H9 (cell line): ENCODE measurements around the gene ARHGEF1. TPM values are rescaled to one million over a fixed set of nuclear protein-coding genes. Genes with fewer than 3 reads are reported as not detected.

Experiments used
- DNase-seq: peaks from one replicate; pipeline ENCODE4 v3.0.0-alpha.2; 2017
- H2AFZ ChIP-seq: one replicate; pipeline ENCODE4 v1.6.1; 2013; ENCODE audit warnings: mild to moderate bottlenecking, low read length, control low read depth, moderate library complexity
- H2AK5ac ChIP-seq: 2 replicates; pipeline ENCODE4 v1.6.1; 2013; ENCODE audit warnings: low read length, control low read depth, mixed read lengths; ENCODE audit not compliant: insufficient read length
- H2BK120ac ChIP-seq: one replicate; pipeline ENCODE4 v1.6.1; 2013; ENCODE audit warnings: low read depth, mild to moderate bottlenecking, low read length, control low read depth, inconsistent platforms; ENCODE audit not compliant: poor library complexity, severe bottlenecking
- H2BK12ac ChIP-seq: 2 replicates; pipeline ENCODE4 v1.6.1; 2013; ENCODE audit warnings: low read length, control low read depth, mixed read lengths, low read depth; ENCODE audit not compliant: insufficient read length
- H2BK15ac ChIP-seq: 2 replicates; pipeline ENCODE4 v1.6.1; 2013; ENCODE audit warnings: low read depth, low read length, control low read depth
- H2BK20ac ChIP-seq: one replicate; pipeline ENCODE4 v1.6.1; 2013; ENCODE audit warnings: low read depth, mild to moderate bottlenecking, low read length, control low read depth, inconsistent platforms; ENCODE audit not compliant: poor library complexity, severe bottlenecking
- H2BK5ac ChIP-seq: 2 replicates; pipeline ENCODE4 v1.6.1; 2013; ENCODE audit warnings: low read length, control low read depth, mixed read lengths; ENCODE audit not compliant: insufficient read length
- H3K14ac ChIP-seq: 2 replicates; pipeline ENCODE4 v1.6.1; 2013; ENCODE audit warnings: low read length, control low read depth; ENCODE audit not compliant: insufficient read depth
- H3K18ac ChIP-seq: 2 replicates; pipeline ENCODE4 v1.6.1; 2013; ENCODE audit warnings: low read depth, mild to moderate bottlenecking, mixed read lengths, low read length, control low read depth; ENCODE audit not compliant: insufficient read length
- H3K23ac ChIP-seq: 2 replicates; pipeline ENCODE4 v1.6.1; 2013; ENCODE audit warnings: low read length, control low read depth, mixed read lengths, low read depth; ENCODE audit not compliant: insufficient read length
- H3K23me2 ChIP-seq: 2 replicates; pipeline ENCODE4 v1.6.1; 2013; ENCODE audit warnings: low read depth, mild to moderate bottlenecking, mixed read lengths, low read length, control low read depth; ENCODE audit not compliant: insufficient read length, poor library complexity, severe bottlenecking
- H3K27ac ChIP-seq: 2 replicates; pipeline ENCODE4 v1.5.1; 2013; ENCODE audit warnings: low read length, control low read depth, mixed read lengths, low read depth; ENCODE audit not compliant: insufficient read length
- H3K27me3 ChIP-seq: 2 replicates; pipeline ENCODE4 v1.6.1; 2013; ENCODE audit warnings: low read length, control low read depth, inconsistent platforms; ENCODE audit not compliant: insufficient read depth
- H3K4ac ChIP-seq: 2 replicates; pipeline ENCODE4 v1.6.1; 2013; ENCODE audit warnings: low read depth, mild to moderate bottlenecking, control low read depth, inconsistent platforms, low read length, moderate library complexity
- H3K4me1 ChIP-seq: 2 replicates; pipeline ENCODE4 v1.6.1; 2013; ENCODE audit warnings: low read length, control low read depth, inconsistent platforms; ENCODE audit not compliant: insufficient read depth
- H3K4me2 ChIP-seq: 2 replicates; pipeline ENCODE4 v1.6.1; 2013; ENCODE audit warnings: low read length, control low read depth, mixed read lengths; ENCODE audit not compliant: insufficient read length, insufficient read depth
- H3K56ac ChIP-seq: 2 replicates; pipeline ENCODE4 v1.6.1; 2013; ENCODE audit warnings: low read depth, mild to moderate bottlenecking, mixed read lengths, low read length, control low read depth; ENCODE audit not compliant: insufficient read length
- H3K79me1 ChIP-seq: 2 replicates; pipeline ENCODE4 v1.6.1; 2013; ENCODE audit warnings: low read depth, mild to moderate bottlenecking, moderate library complexity, low read length, control low read depth, inconsistent platforms; ENCODE audit not compliant: insufficient read depth, poor library complexity, severe bottlenecking
- H3K79me2 ChIP-seq: 2 replicates; pipeline ENCODE4 v1.6.1; 2013; ENCODE audit warnings: low read length, control low read depth, inconsistent platforms; ENCODE audit not compliant: insufficient read depth
- H3K9ac ChIP-seq: 2 replicates; pipeline ENCODE4 v1.6.1; 2013; ENCODE audit warnings: low read length, control low read depth, mixed read lengths; ENCODE audit not compliant: insufficient read length; ENCODE audit errors: extremely low read depth
- H3K9me3 ChIP-seq: one replicate; pipeline ENCODE4 v1.6.1; 2013; ENCODE audit warnings: low read depth, low read length, inconsistent platforms; ENCODE audit not compliant: control insufficient read depth
- H3T11ph ChIP-seq: one replicate; pipeline ENCODE4 v1.6.1; 2013; ENCODE audit warnings: mild to moderate bottlenecking, low read length, control low read depth, inconsistent platforms
- H4K20me1 ChIP-seq: one replicate; pipeline ENCODE4 v1.6.1; 2013; ENCODE audit not compliant: control insufficient read depth, insufficient read length, insufficient read depth
- H4K5ac ChIP-seq: 2 replicates; pipeline ENCODE4 v1.6.1; 2013; ENCODE audit warnings: low read depth, mild to moderate bottlenecking, mixed read lengths, low read length, control low read depth; ENCODE audit not compliant: insufficient read length
- H4K8ac ChIP-seq: replicated peaks from 2 replicates; pipeline ENCODE4 v1.6.1; 2013; ENCODE audit warnings: low read length, control low read depth, mixed read lengths, low read depth; ENCODE audit not compliant: insufficient read length
- H4K91ac ChIP-seq: 2 replicates; pipeline ENCODE4 v1.6.1; 2013; ENCODE audit warnings: low read depth, mild to moderate bottlenecking, moderate library complexity, mixed read lengths, low read length, control low read depth; ENCODE audit not compliant: insufficient read length
- H3K27ac Mint-ChIP-seq, 3 experiments: 2 replicates in 2 of 3; 3 replicates in 1 of 3; pipeline ENCODE4 v1.8.0; 2020 to 2021; ENCODE audit warnings: mixed read lengths in 3 of 3, mild to moderate bottlenecking in 1 of 3, moderate library complexity in 1 of 3
- H3K27me3 Mint-ChIP-seq: 2 replicates; pipeline ENCODE4 v1.8.0; 2021; ENCODE audit warnings: low read depth, mild to moderate bottlenecking, moderate library complexity, mixed read lengths
- H3K36me3 Mint-ChIP-seq, 3 experiments: 2 replicates in 2 of 3; 3 replicates in 1 of 3; pipeline ENCODE4 v1.8.0; 2020 to 2021; ENCODE audit warnings: low read depth in 3 of 3, mixed read lengths in 3 of 3; ENCODE audit not compliant: insufficient read depth in 1 of 3
- H3K4me1 Mint-ChIP-seq, 2 experiments: 2 replicates each; pipeline ENCODE4 v1.8.0; 2020; ENCODE audit warnings: mixed read lengths in 2 of 2
- H3K4me3 Mint-ChIP-seq, 2 experiments: 2 replicates in 1 of 2; 3 replicates in 1 of 2; pipeline ENCODE4 v1.8.0; 2020 to 2021; ENCODE audit warnings: mild to moderate bottlenecking in 2 of 2, mixed read lengths in 2 of 2, moderate library complexity in 1 of 2
- H3K9me3 Mint-ChIP-seq, 2 experiments: 2 replicates in 1 of 2; 3 replicates in 1 of 2; pipeline ENCODE4 v1.8.0; 2020; ENCODE audit warnings: mild to moderate bottlenecking in 2 of 2, mixed read lengths in 2 of 2, moderate library complexity in 1 of 2
- CTCF ChIP-seq: fragments of 200-600 bp; sonication (generic); conservative IDR thresholded peaks from 3 replicates; pipeline ENCODE4 v1.8.0; 2021; ENCODE audit warnings: antibody characterized with exemption, mild to moderate bottlenecking
- WGBS: extraction: QIAGEN DNeasy Blood & Tissue Kit; methylation state at CpG from one replicate; pipeline ENCODE4 v1.1.7; 2013; ENCODE audit warnings: missing lambda C conversion rate, low lambda C conversion rate, mixed read lengths; ENCODE audit not compliant: insufficient read length; ENCODE audit errors: extremely low coverage; 5-methylcytosine and 5-hydroxymethylcytosine counted together
- microRNA-seq: library from miRNA; unstranded; fragments of <30 nt; microRNA quantifications from one replicate; pipeline ENCODE4, GENCODE V29; 2020; ENCODE audit warnings: borderline microRNAs expressed
- total RNA-seq: library from RNA; stranded (reverse); gene quantifications from 2 replicates; pipeline ENCODE4 v1.2.1, GENCODE V29; 2021

The ARHGEF1 gene
- total RNA-seq, 1 experiment from 2014 or later: 50.3 TPM

DNA sequence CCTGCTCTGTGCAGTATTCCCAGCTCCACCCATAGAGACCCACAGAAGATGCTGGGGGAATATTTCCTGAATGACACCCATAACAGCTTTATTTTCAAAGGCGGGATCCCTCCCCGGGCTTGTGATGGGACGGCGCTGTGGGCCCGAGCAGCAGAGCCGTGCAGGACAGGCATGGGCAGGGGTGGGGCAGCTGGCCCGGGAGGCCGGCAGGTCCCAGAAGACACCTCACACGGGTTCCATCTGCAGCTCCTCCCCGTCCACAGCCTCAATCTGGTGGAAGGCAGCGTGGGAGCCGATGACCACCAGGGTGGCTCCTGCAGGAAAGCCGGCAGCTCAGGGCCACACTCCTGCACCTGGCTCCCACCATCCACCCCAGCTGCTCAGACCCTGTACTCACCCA is 73.6 kb downstream of the ARHGEF1 start:
- H3K27ac Mint-ChIP-seq: no peak overlapping the region; a peak in 1 of 7 replicates

More for the DNA sequence above, 73.6 kb downstream of the ARHGEF1 start:
- no peak overlapping the region for H4K8ac ChIP-seq
- no peak overlapping the region for H3K18ac ChIP-seq
- no peak overlapping the region for H4K5ac ChIP-seq
- TF ChIP-seq CTCF: no peak
- no peak overlapping the region for H2BK5ac ChIP-seq
- H3K9ac ChIP-seq: no peak overlapping the region
- no CpG with 5 or more reads among the region's 13 CpGs for WGBS
- no peaks in the 10 kb centered on the region for H3K9me3 Mint-ChIP-seq
- H3K27me3 ChIP-seq: no peaks in the 10 kb centered on the region
- no peak overlapping the region for H3K4me3 Mint-ChIP-seq
- H3K4ac ChIP-seq: no peak overlapping the region
- no peak overlapping the region for H2AK5ac ChIP-seq
- peaks cover 19 to 24% of the 10 kb centered on the region in 2 experiments for H3K4me1 Mint-ChIP-seq
- H3K27me3 Mint-ChIP-seq: no peaks in the 10 kb centered on the region
- no peak overlapping the region for H3K27ac ChIP-seq
- no peak overlapping the region for H4K91ac ChIP-seq
- H2BK20ac ChIP-seq: no peak overlapping the region
- H3K14ac ChIP-seq: no peak overlapping the region
- H3K56ac ChIP-seq: no peak overlapping the region
- no peak overlapping the region for H3T11ph ChIP-seq
- no peaks in the 10 kb centered on the region for H3K79me1 ChIP-seq
- no peak overlapping the region for H2BK12ac ChIP-seq
- H4K20me1 ChIP-seq: peaks cover 3% of the 10 kb centered on the region
- no peaks in the 10 kb centered on the region for H3K9me3 ChIP-seq
- H2BK15ac ChIP-seq: no peak overlapping the region
- H3K79me2 ChIP-seq: no peaks in the 10 kb centered on the region
- no peak overlapping the region for H3K23ac ChIP-seq
- no peak overlapping the region for H2BK120ac ChIP-seq
- H3K4me2 ChIP-seq: no peak overlapping the region
- no peak overlapping the region for H2AFZ ChIP-seq
- DNase-seq: no peak
- H3K4me1 ChIP-seq: no peaks in the 10 kb centered on the region
- peaks cover 3% of the 10 kb centered on the region for H3K23me2 ChIP-seq
- H3K36me3 Mint-ChIP-seq: peaks cover 4 to 21% (median 5%) of the 10 kb centered on the region in 3 experiments; a peak in 5 of 7 replicates

Small RNAs within 50 kb of the gene (microRNA-seq; reads per million reads assigned to microRNA genes)
- not detected for gene MIR6797

Other genes with a start within 250 kb of the ARHGEF1 start
- gene CEACAM7, start 194.9 kb upstream of the ARHGEF1 start, total RNA-seq: not detected in 2 replicates
- not detected in 2 replicates for gene CEACAM5, start 174.6 kb upstream of the ARHGEF1 start, total RNA-seq
- not detected in 2 replicates for gene CEACAM6, start 127.7 kb upstream of the ARHGEF1 start, total RNA-seq
- gene CEACAM3, start 86.6 kb upstream of the ARHGEF1 start, total RNA-seq: not detected in 2 replicates
- not detected in 2 replicates for gene LYPD4, start 38.5 kb upstream of the ARHGEF1 start, total RNA-seq
- gene DMRTC2, start 38.1 kb upstream of the ARHGEF1 start, total RNA-seq: not detected in 2 replicates
- gene RPS19, start 22.9 kb upstream of the ARHGEF1 start, total RNA-seq: 3,024 and 3,117 TPM in 2 replicates
- 0.22 and 0.39 TPM in 2 replicates for gene CD79A, start 5.9 kb upstream of the ARHGEF1 start, total RNA-seq
- 0.11 and 0.22 TPM in 2 replicates for gene ERFL, start 45.3 kb downstream of the ARHGEF1 start, total RNA-seq
- 94.0 and 105 TPM in 2 replicates for gene RABAC1, start 76.1 kb downstream of the ARHGEF1 start, total RNA-seq
- 11.6 and 12.0 TPM in 2 replicates for gene ATP1A3, start 111.0 kb downstream of the ARHGEF1 start, total RNA-seq
- 43.1 and 45.0 TPM in 2 replicates for gene GRIK5, start 187.0 kb downstream of the ARHGEF1 start, total RNA-seq
- gene ZNF574, start 193.0 kb downstream of the ARHGEF1 start, total RNA-seq: 35.6 and 36.3 TPM in 2 replicates
- gene POU2F2, start 249.3 kb downstream of the ARHGEF1 start, total RNA-seq: 2.8 and 2.9 TPM in 2 replicates